H7 (cell line): Measurements from ENCODE around the gene PI4KA. TPM values are rescaled to one million over a fixed set of nuclear protein-coding genes. Genes with fewer than 3 reads are reported as not detected.
"Not testable (repeated sequence)": the region's sequence is repeated elsewhere in the genome, so short reads cannot be mapped to it uniquely, and the experiment has no call there.

Experiments used
- DNase-seq: peaks from one replicate; pipeline ENCODE4 v3.0.0; 2012
- H3K27me3 ChIP-seq: 2 replicates; pipeline ENCODE4 v1.6.0; 2011; ENCODE audit warnings: mild to moderate bottlenecking, low read length; ENCODE audit not compliant: control insufficient read depth, insufficient read depth
- H3K36me3 ChIP-seq: replicated peaks from 2 replicates; pipeline ENCODE4 v1.5.1; 2011; ENCODE audit warnings: low read length; ENCODE audit not compliant: control insufficient read depth, insufficient read depth
- H3K4me3 ChIP-seq: 2 replicates; pipeline ENCODE4 v1.5.1; 2011; ENCODE audit warnings: low read depth, mild to moderate bottlenecking, control low read depth, low read length, moderate library complexity; ENCODE audit not compliant: insufficient read depth
- total RNA-seq: library from RNA; depleted of rRNA; stranded (reverse); fragments of >200 nt; shearing (Covaris generic); gene quantifications from 2 replicates; pipeline ENCODE4 v1.2.3, GENCODE V29; 2014; rRNA removed

Gene PI4KA
- total RNA-seq = 28.4 and 28.5 TPM in 2 replicates

- H3K36me3 ChIP-seq = no peaks in the 10 kb centered on the region
- H3K4me3 ChIP-seq = peak within 1 kb of the TSS; percentile 85
- peak; percentile 99 for DNase-seq
- H3K27me3 ChIP-seq = no peaks in the 10 kb centered on the region
These were observed at the start of gene PI4KA, which contains the start of gene SNAP29 for GRCh38 chr22:20858615-20859416. Gene PI4KA (minus strand): TSS chr22:20858811. CDS start chr22:20858725, 86 bp downstream. Gene SNAP29 (plus strand): TSS chr22:20859007. CDS start chr22:20859111, 104 bp downstream.

DNA sequence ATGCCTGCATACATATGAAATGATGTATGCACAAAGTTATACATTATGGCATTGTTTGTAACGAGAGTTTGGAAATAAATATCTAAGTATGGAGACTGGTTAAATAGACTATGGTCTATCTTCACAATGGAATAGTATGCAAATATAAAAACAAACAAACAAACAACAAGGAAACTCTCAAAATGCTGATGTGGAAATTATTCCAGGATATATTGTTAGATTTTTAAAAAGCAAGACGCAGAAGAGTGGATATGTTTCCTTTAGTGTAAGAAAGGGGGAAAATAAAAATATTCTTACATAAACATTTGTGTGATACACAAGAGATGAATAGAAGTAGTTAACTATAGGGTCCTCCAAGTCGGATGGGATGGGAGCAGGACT, 47.8 kb upstream of the PI4KA start:
- Histone ChIP-seq H3K4me3 (no peak overlapping the region), H3K27me3 (no peaks in the 10 kb centered on the region), H3K36me3 (no peaks in the 10 kb centered on the region)
- DNase-seq = no peak

DNA sequence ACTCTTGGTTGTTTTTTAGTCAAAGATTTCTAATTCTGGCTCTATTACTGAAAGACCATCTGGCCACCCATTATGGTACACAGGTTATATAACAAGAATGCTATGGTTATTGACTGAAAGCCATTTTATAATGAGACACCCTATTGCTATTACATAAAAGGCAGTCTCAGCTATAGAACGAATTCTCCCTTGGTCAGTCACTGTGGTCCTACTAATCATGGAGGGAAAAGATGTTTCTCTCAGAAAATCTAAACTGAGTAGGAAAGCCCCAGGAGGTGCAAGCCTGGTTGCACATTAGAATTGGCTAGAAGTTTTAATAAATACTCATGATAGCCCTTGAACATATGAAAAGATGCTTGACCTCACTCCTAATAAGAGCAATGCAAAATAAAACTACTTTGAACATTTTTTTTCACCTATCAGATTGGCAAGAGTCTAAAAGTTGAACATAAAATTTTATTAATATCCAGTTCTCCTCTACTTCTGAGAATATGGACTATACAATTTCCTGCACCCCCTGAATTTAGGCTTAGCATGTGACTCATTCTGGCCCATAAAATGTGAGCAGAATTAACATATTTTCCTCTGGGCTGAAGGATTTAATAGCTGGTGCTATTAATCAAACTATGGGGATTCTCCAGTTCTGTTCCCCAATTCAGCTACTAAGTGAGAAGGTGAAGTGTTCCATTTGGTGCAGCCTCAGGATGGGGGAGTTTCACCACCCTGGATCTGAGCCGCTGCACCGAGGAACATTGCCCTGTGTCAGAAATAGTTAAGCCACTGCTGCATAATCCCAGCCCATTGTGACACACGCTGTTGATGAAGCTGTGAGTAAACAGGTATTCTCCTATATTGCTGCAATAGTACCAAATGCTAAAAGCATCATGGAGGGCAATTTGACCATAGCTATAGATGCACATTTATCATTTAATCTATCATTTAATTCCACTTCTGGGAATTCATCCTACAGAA, 47.1 kb upstream of the PI4KA start:
- H3K4me3 ChIP-seq = no peak overlapping the region
- no peaks in the 10 kb centered on the region for H3K36me3 ChIP-seq
- H3K27me3 ChIP-seq = no peaks in the 10 kb centered on the region
- DNase-seq = no peak

GRCh38 chr22:20904980-20905355, 46.4 kb upstream of the PI4KA start:
- H3K36me3 ChIP-seq = no peaks in the 10 kb centered on the region
- no peak overlapping the region for H3K4me3 ChIP-seq
- H3K27me3 ChIP-seq = no peaks in the 10 kb centered on the region
- no peak for DNase-seq

GRCh38 chr22:20904008-20904979, 45.7 kb upstream of the PI4KA start:
- H3K36me3 ChIP-seq = no peaks in the 10 kb centered on the region
- H3K27me3 ChIP-seq = no peaks in the 10 kb centered on the region
- DNase-seq = no peak
- no peak overlapping the region for H3K4me3 ChIP-seq

- Histone ChIP-seq H3K36me3 (no peaks in the 10 kb centered on the region), H3K4me3 (no peak overlapping the region), H3K27me3 (no peaks in the 10 kb centered on the region)
- DNase-seq = no peak
These were observed 44.5 kb upstream of the PI4KA start for GRCh38 chr22:20903093-20903492.

DNA sequence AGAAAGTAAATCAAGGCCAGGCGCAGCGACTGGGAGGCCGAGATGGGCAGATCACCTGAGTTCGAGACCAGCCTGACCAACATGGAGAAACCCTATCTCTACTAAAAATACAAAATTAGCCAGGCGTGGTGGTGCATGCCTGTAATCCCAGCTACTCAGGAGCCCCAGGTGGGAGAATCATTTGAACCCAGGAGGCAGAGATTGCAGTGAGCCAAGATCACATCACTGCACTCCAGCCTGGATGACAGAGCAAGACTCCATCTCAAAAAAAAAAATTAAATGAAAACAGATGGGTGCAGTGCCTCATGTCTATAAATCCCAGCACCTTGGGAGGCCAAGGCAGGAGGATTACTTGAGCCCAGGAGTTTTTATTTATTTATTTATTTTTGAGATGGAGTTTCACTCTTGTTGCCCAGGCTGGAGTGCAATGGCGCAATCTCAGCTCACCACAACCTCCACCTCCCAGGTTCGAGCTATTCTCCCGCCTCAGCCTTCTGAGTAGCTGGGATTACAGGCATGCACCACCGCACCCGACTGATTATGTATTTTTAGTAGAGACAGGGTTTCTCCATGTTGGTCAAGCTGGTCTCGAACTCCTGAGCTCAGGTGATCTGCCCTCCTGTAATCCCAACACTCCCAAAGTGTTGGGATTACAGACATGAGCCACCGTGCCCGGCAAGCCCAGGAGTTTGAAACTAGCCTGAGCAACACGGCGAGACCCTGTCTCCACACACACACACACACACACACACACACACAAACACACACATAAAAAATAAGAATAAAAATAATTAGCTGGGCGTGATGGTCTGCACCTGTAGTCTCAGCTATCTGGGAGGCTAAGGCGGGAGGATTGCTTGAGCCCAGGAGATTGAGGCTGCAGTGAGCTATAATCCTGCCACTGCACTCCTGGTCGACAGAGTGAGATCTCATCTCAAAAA, 42.8 kb upstream of the PI4KA start:
- DNase-seq, H3K36me3 ChIP-seq, H3K27me3 ChIP-seq, H3K4me3 ChIP-seq: not testable (repeated sequence)

GRCh38 chr22:20899827-20900423, 41.3 kb upstream of the PI4KA start:
- no peaks in the 10 kb centered on the region for H3K36me3 ChIP-seq
- H3K4me3 ChIP-seq = no peak overlapping the region
- no peaks in the 10 kb centered on the region for H3K27me3 ChIP-seq
- no peak for DNase-seq

- not testable (repeated sequence) for H3K4me3 ChIP-seq, DNase-seq, H3K27me3 ChIP-seq, H3K36me3 ChIP-seq
These were observed 39.1 kb upstream of the PI4KA start for GRCh38 chr22:20897737-20898136.

DNA sequence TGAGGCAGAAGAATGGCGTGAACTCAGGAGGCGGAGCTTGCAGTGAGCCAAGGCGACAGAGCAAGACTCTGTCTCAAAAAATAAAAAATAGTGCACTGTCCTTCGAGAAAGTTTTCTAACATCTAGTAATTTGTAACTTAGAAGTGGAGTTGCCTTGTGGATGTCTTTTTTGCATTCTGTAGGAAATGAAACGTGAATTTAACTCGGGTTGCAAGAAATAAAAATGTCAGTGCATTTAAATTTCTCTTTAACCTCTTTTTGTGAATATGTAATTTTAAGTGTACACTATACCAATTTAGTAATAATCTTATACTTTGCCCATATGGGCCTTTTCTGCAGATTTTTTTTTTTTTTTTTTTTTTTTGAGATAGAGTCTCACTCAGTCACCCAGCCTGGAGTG, 32.4 kb upstream of the PI4KA start:
- no peaks in the 10 kb centered on the region; the same call in none of the 2 replicates for H3K36me3 ChIP-seq
- no peak overlapping the region for H3K4me3 ChIP-seq
- no peaks in the 10 kb centered on the region for H3K27me3 ChIP-seq
- no peak for DNase-seq

DNA sequence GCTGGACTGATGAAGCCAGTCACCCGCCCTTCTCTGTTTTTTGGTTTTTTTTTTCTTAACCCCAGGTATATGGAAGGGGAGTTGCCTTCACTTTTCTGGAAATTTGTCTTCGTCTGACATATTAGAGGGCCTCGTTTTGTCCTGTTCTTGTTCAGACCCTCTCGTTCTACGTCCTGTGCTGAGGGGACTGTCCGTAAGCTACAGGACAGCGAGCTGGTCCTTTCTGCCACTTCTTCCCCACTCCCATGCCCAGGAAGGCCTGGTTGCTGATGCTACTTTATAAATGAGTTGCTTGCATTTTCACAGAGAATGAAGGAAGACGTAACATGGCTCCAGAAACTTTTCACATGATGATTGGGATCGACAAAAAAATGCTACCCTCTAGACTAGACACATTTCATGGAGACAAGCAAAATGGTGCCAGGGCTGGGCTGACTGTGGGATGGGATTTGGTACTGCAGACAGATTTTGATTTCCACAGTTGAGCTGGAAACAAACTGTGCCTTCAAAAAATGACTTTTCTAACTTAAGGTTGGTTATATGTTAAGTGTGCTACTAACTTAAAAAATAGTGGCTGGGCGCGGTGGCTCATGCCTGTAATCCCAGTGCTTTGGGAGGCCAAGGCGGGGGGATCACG, 31.4 kb upstream of the PI4KA start:
- Histone ChIP-seq H3K36me3 (no peaks in the 10 kb centered on the region; the same call in none of the 2 replicates), H3K27me3 (no peaks in the 10 kb centered on the region), H3K4me3 (no peak overlapping the region)
- no peak for DNase-seq

GRCh38 chr22:20889025-20889704, 30.6 kb upstream of the PI4KA start:
- no peak for DNase-seq
- no peaks in the 10 kb centered on the region; the same call in none of the 2 replicates for H3K36me3 ChIP-seq
- H3K4me3 ChIP-seq = no peak overlapping the region
- no peaks in the 10 kb centered on the region for H3K27me3 ChIP-seq
